K562 (cell line): Measurements from ENCODE around the gene ICAM2. TPM values are rescaled to one million over a fixed set of nuclear protein-coding genes. Genes with fewer than 3 reads are reported as not detected.

Experiments used
- AFF1 ChIP-seq, 2 experiments: fragments of 450-650 bp; IDR thresholded peaks; 2 replicates each; pipeline ENCODE4 v1.6.1; 2018; ENCODE audit warnings: mild to moderate bottlenecking in 2 of 2, low read depth in 1 of 2; ENCODE audit not compliant: partially characterized antibody in 2 of 2
- ATF4 ChIP-seq: fragments of 450-650 bp; formaldehyde crosslinking; IDR thresholded peaks from 2 replicates; pipeline ENCODE4 v1.4.0; 2022; ENCODE audit warnings: mild to moderate bottlenecking, moderate library complexity
- BRCA1 ChIP-seq, 2 experiments: fragments of 450-650 bp in 1 of 2; sonication (generic) in 1 of 2; formaldehyde crosslinking in 1 of 2; IDR thresholded peaks; 2 replicates each; pipeline versions ENCODE4 v1.5.0 to v1.6.1; 2017 to 2020; ENCODE audit warnings: mild to moderate bottlenecking in 1 of 2, missing genetic modification reagents in 1 of 2
- IFI16 ChIP-seq: fragments of 250-450 bp; sonication (Bioruptor Pico); IDR thresholded peaks from 2 replicates; pipeline ENCODE4 v2.1.2; 2022; ENCODE audit warnings: mild to moderate bottlenecking, inconsistent platforms
- MAZ ChIP-seq, 2 experiments: fragments of 450-650 bp in 1 of 2; sonication (generic) in 1 of 2; formaldehyde crosslinking; IDR thresholded peaks in 1 of 2; conservative IDR thresholded peaks in 1 of 2; 2 replicates each; pipeline versions ENCODE4 v1.4.0 to v1.5.0; 2020; ENCODE audit warnings: mild to moderate bottlenecking in 1 of 2, missing genetic modification reagents in 1 of 2
- MGA ChIP-seq: fragments of 450-650 bp; IDR thresholded peaks from 2 replicates; pipeline ENCODE4 v1.6.1; 2016; ENCODE audit warnings: mild to moderate bottlenecking, moderate library complexity
- NONO ChIP-seq, 2 experiments: fragments of 200-400 bp in 1 of 2; fragments of 450-650 bp in 1 of 2; formaldehyde crosslinking in 1 of 2; IDR thresholded peaks; 2 replicates each; pipeline ENCODE4 v1.6.1; 2017; ENCODE audit warnings: low read depth in 2 of 2, mild to moderate bottlenecking in 2 of 2, moderate library complexity in 2 of 2, low read length in 1 of 2
- PHTF2 ChIP-seq: fragments of 250-450 bp; sonication (Bioruptor Pico); IDR thresholded peaks from 2 replicates; pipeline ENCODE4 v1.5.0; 2021; ENCODE audit warnings: mild to moderate bottlenecking
- POLR2A ChIP-seq: fragments of 450-650 bp; conservative IDR thresholded peaks from 2 replicates; pipeline ENCODE4 v1.6.1; 2016
- TEAD4 ChIP-seq, 2 experiments: sonication (generic) in 1 of 2; formaldehyde crosslinking in 1 of 2; IDR thresholded peaks; 2 replicates each; pipeline versions ENCODE4 v1.6.1 to v1.8.0; 2012 to 2022; ENCODE audit warnings: borderline replicate concordance in 1 of 2, inconsistent platforms in 1 of 2, low read length in 1 of 2, mild to moderate bottlenecking in 1 of 2, missing genetic modification reagents in 1 of 2
- polyA plus RNA-seq, 8 experiments: library from polyadenylated mRNA; depleted of rRNA in 4 of 8; stranded (reverse) in 5 of 8; unstranded in 3 of 8; fragments of >200 nt; fragmentation: Nextera tagmentation in 2 of 8; fragmentation: Illumina TruSeq in 1 of 8; extraction: Ambion mirVana in 2 of 8; extraction: Trizol in 1 of 8; gene quantifications; 2 replicates each; pipeline versions ENCODE4 v1.2.1 to v1.2.3, GENCODE V29; 2011 to 2014; ENCODE audit warnings: inconsistent platforms in 1 of 8, missing spikeins in 1 of 8
- total RNA-seq, 7 experiments: library from RNA; depleted of rRNA in 6 of 7; stranded (reverse); fragments of >200 nt in 6 of 7; fragmentation: Illumina TruSeq in 2 of 7; extraction: Trizol in 2 of 7; gene quantifications; 2 replicates each; pipeline versions ENCODE4 v1.2.1 to v1.2.3, GENCODE V29; 2011 to 2021; ENCODE audit warnings: low replicate concordance in 1 of 7

Gene ICAM2
- total and polyA plus RNA-seq, 9 of the 15 experiments (the other 6 are each of a cell fraction or from before 2014, with no cell fraction given) = 37.9 to 89.4 (median 60.6) TPM

GRCh38 chr17:64025732-64026294 lies 5.4 kb upstream of the ICAM2 start (continued):
- TF ChIP-seq ATF4 (CRISPR knock-in tag) = no peak
- peak; percentile 82 for TF ChIP-seq TEAD4 (IDR thresholded peaks at IDR 0.05; ENCODE audit: low read length)
- TF ChIP-seq TEAD4 (CRISPR knock-in tag; IDR thresholded peaks at IDR 0.05; ENCODE audit: borderline replicate concordance) = no peak
- TF ChIP-seq BRCA1 (IDR thresholded peaks at IDR 0.05) = no peak
- TF ChIP-seq BRCA1 (CRISPR knock-in tag; IDR thresholded peaks at IDR 0.05) = no peak
- TF ChIP-seq POLR2A = no peak
- no peak; a peak in 1 of 4 replicates for TF ChIP-seq NONO (IDR thresholded peaks at IDR 0.05; ENCODE audit: low read depth in 2 of 2, low read length in 1 of 2)
- no peak for TF ChIP-seq AFF1 (IDR thresholded peaks at IDR 0.05; ENCODE audit: low read depth in 1 of 2, partially characterized antibody in 2 of 2)
- no peak for TF ChIP-seq IFI16 (CRISPR knock-in tag)
- peak; percentile 52 to 83; a peak in 2 of 4 replicates for TF ChIP-seq MAZ (CRISPR knock-in tag; conservative IDR thresholded peaks at IDR 0.05 in 1 of 2, IDR thresholded peaks at IDR 0.05 in 1 of 2)
- no peak for TF ChIP-seq PHTF2
- TF ChIP-seq MGA = 0 out of 2 replicates have a peak, but pooled peaks have one; percentile 26
